AG04449 (cell line): ENCODE measurements around the gene SLC6A11.
A peak's percentile ranks its signal among the peaks of the same experiment; 100 is the strongest.

Source experiments
- CTCF ChIA-PET: fragments of 350-600 bp; formaldehyde crosslinking; extraction: SDS; loops from one replicate; lab custom pipeline; 2021; ENCODE audit warnings: antibody characterized with exemption; lab: Yijun Ruan, JAX
- POLR2A ChIA-PET: fragments of 400-600, 350-600 bp; formaldehyde crosslinking; extraction: SDS; loops from one replicate; lab custom pipeline; 2020; ENCODE audit warnings: antibody characterized with exemption, inconsistent platforms; lab: Yijun Ruan, JAX
- DNase-seq: peaks from one replicate; pipeline ENCODE4 v3.0.0-alpha.2; 2010; ENCODE audit warnings: low read depth, low spot score
- H3K4me3 ChIP-seq: 2 replicates; pipeline ENCODE4 v1.5.1; 2011; ENCODE audit warnings: low read depth, mild to moderate bottlenecking, control low read depth, low read length
- TF ChIP-seq, protein P1 (sequence below): IDR thresholded peaks from one replicate; pipeline ENCODE4 v1.5.1; 2011; ENCODE audit warnings: mild to moderate bottlenecking, moderate library complexity, low read length, control low read depth, inconsistent platforms; ENCODE audit not compliant: insufficient read depth; ENCODE audit errors: missing control alignments

The SLC6A11 gene

DNA sequence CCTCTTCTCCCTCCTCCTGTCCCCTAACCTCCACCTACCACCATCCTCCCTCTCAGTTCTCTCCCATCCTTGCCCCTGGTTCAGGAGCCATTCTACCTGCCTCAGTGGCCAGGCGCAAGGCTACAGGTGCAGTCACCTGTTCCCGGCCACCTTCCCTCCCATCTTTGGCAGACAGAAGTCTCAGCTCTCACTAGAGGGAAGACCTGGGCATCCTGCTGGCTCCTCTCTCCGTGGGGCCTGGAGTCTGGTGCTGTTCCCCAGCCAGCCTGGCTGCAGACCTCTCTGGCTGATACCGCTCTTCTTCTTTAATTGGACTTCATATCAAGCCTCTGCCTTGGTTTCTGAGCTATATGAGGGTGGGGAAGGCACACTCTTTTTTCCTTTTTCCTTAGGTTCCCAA is 123.5 kb downstream of the SLC6A11 start:
- no peak overlapping the region for H3K4me3 ChIP-seq
- CTCF ChIA-PET, result no interaction called here
- POLR2A ChIA-PET, result no interaction called here
- DNase-seq, result no peak
- TF ChIP-seq, protein P1, sequence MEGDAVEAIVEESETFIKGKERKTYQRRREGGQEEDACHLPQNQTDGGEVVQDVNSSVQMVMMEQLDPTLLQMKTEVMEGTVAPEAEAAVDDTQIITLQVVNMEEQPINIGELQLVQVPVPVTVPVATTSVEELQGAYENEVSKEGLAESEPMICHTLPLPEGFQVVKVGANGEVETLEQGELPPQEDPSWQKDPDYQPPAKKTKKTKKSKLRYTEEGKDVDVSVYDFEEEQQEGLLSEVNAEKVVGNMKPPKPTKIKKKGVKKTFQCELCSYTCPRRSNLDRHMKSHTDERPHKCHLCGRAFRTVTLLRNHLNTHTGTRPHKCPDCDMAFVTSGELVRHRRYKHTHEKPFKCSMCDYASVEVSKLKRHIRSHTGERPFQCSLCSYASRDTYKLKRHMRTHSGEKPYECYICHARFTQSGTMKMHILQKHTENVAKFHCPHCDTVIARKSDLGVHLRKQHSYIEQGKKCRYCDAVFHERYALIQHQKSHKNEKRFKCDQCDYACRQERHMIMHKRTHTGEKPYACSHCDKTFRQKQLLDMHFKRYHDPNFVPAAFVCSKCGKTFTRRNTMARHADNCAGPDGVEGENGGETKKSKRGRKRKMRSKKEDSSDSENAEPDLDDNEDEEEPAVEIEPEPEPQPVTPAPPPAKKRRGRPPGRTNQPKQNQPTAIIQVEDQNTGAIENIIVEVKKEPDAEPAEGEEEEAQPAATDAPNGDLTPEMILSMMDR, result no peak

- no peak overlapping the region for H3K4me3 ChIP-seq
- DNase-seq, result no peak
- TF ChIP-seq, protein P1, result no peak
- ChIA-PET POLR2A (no interaction called here), CTCF (no interaction called here)
Measured at GRCh38 chr3:10940106-10940505, 124.1 kb downstream of the SLC6A11 start.

GRCh38 chr3:10941972-10942371 is 125.9 kb downstream of the SLC6A11 start:
- no peak for DNase-seq
- H3K4me3 ChIP-seq, result no peak overlapping the region
- POLR2A ChIA-PET, result no interaction called here
- TF ChIP-seq, protein P1, result peak; percentile 51
- CTCF ChIA-PET, result interaction anchor here (0.8 to 11.2 kb wide), 11 partner anchors 8 to 394 kb away, joined by 3 to 290 read pairs (median 4); no protein-coding TSS in a partner anchor

DNA sequence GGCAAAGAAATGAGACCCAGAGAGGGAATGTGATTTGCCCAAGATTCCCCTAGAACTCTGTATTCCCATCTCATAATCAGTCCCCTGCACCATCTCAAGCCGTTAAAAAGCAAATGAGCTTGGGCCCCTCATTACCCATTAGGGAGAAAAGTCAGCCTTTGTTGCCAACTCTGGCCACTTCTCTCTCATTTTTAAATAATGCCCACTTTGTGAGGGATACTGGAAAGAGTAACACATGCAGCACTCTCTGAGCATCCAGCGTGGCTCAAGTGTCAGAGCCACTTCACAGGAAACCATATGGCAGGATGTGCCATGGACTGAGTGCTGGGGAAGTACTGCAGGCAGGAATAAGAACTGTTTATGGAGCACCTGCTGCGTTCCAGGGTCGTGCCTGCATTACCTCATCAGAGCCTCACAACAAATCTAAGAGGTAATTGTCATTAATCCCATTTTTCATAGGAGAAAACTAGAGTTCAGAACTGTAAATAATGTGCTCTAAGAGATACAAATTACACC is 126.7 kb downstream of the SLC6A11 start:
- POLR2A ChIA-PET, result no interaction called here
- TF ChIP-seq, protein P1, result no peak
- CTCF ChIA-PET, result interaction anchor here (0.8 to 11.2 kb wide), 9 partner anchors 8 to 394 kb away, joined by 3 to 290 read pairs (median 6); no protein-coding TSS in a partner anchor
- no peak for DNase-seq
- no peak overlapping the region for H3K4me3 ChIP-seq

DNA sequence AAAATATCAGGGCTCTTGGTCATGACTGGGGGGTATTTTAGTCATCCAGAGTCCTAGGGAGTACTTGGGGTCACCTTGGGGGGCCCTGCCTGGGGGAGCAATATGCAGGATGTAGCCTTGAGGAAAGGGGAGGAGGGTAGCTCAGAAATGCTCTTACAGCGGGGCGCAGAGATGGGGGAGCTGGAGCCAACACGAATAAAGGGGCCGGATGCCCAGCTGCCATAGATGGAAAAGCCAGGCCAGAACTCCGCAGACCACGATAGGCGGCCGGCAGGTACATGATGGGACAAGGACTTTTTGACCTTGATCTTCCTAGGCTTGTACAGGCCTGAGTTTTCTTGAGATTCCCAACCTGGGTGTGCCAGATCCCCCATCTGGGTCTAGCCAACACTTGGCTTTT is 128.8 kb downstream of the SLC6A11 start:
- POLR2A ChIA-PET, result interaction anchor here (0.8 kb wide), 1 partner anchor 21 kb away, joined by 3 read pairs; no protein-coding TSS in a partner anchor
- no peak for DNase-seq
- TF ChIP-seq, protein P1, result no peak
- CTCF ChIA-PET, result interaction anchor here (1.0 to 11.2 kb wide), 18 partner anchors 9 to 187 kb away, joined by 3 to 290 read pairs (median 8); no protein-coding TSS in a partner anchor
- no peak overlapping the region for H3K4me3 ChIP-seq

DNA sequence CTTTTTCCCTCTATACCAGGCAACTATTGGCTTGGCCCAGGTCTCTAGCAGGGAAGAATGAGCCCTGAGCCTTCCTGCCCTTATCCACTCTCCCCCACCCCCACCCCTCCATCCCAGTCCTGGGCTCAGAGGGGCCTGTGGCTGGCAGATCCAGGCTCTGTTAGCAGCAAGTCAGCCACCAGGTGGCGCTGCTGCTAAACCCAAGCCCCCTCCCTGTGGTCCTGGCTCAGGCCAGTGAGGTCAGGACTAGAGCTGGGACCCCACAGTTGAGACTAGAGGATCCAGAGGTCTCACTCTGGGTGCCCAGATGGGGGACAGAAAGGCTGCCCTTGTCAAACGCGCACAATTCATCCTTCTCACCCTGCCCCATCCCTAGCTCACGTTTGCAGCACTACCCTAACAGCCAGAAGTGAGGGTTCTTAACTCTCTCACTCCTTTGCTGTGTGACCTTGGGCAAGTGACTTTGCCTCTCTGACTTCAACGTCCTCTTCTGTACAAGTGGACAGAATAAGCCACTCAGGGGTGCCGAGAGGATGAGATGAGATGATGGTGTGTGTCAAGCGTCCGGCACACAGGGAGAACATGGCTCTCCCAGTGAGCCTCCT is 129.8 kb downstream of the SLC6A11 start:
- TF ChIP-seq, protein P1, result peak; percentile 85
- H3K4me3 ChIP-seq, result no peak overlapping the region
- POLR2A ChIA-PET, result interaction anchor here (0.6 to 0.8 kb wide), 2 partner anchors 20 to 115 kb away, joined by 3 read pairs; no protein-coding TSS in a partner anchor

More for the DNA sequence above, 129.8 kb downstream of the SLC6A11 start:
- no peak for DNase-seq
- CTCF ChIA-PET, result interaction anchor here (0.6 to 11.2 kb wide), 28 partner anchors 8 to 389 kb away, joined by 3 to 290 read pairs (median 5); partner anchors contain the start of gene HRH1
